Chondrocyte (in vitro differentiated cells): ENCODE measurements around the gene FAF2. TPM values are rescaled to one million over a fixed set of nuclear protein-coding genes. Genes with fewer than 3 reads are reported as not detected.

ENCODE experiments used
- DNase-seq: peaks from one replicate; pipeline ENCODE4 v3.0.0; 2021; ENCODE audit warnings: mixed read lengths, low spot score
- H3K27ac Mint-ChIP-seq: one replicate; pipeline ENCODE4 v1.8.0; 2021; ENCODE audit warnings: mild to moderate bottlenecking, moderate library complexity, mixed read lengths; ENCODE audit not compliant: unreplicated experiment
- H3K27me3 Mint-ChIP-seq: 2 replicates; pipeline ENCODE4 v1.8.0; 2021; ENCODE audit warnings: low read depth, mixed read lengths
- H3K36me3 Mint-ChIP-seq: 2 replicates; pipeline ENCODE4 v1.8.0; 2021; ENCODE audit warnings: low read depth, mixed read lengths
- H3K4me1 Mint-ChIP-seq: 2 replicates; pipeline ENCODE4 v1.8.0; 2021; ENCODE audit warnings: low read depth, mild to moderate bottlenecking, mixed read lengths
- H3K4me3 Mint-ChIP-seq: one replicate; pipeline ENCODE4 v1.8.0; 2021; ENCODE audit warnings: mild to moderate bottlenecking, moderate library complexity, mixed read lengths; ENCODE audit not compliant: unreplicated experiment
- H3K9me3 Mint-ChIP-seq: 2 replicates; pipeline ENCODE4 v1.8.0; 2021; ENCODE audit warnings: low read depth, mixed read lengths
- CTCF ChIP-seq: fragments of 200-600 bp; sonication (generic); IDR thresholded peaks from 2 replicates; pipeline ENCODE4 v1.5.0; 2021; ENCODE audit warnings: antibody characterized with exemption, mild to moderate bottlenecking, moderate library complexity
- total RNA-seq: library from RNA; stranded (reverse); gene quantifications from 3 replicates; pipeline ENCODE4 v1.2.1, GENCODE V29; 2021

FAF2 gene
- total RNA-seq, 1 donor from 2014 or later: 40.0 TPM

GRCh38 chr5:176471098-176471497, 22.9 kb downstream of the FAF2 start:
- peaks cover 6% of the 10 kb centered on the region for H3K36me3 Mint-ChIP-seq
- H3K4me1 Mint-ChIP-seq: peaks cover 36% of the 10 kb centered on the region
- DNase-seq: no peak
- TF ChIP-seq CTCF: no peak
- H3K9me3 Mint-ChIP-seq: peaks cover 8% of the 10 kb centered on the region
- no peak overlapping the region for H3K4me3 Mint-ChIP-seq
- H3K27me3 Mint-ChIP-seq: no peaks in the 10 kb centered on the region
- no peak overlapping the region for H3K27ac Mint-ChIP-seq

GRCh38 chr5:176473335-176474006, 25.3 kb downstream of the FAF2 start:
- no peak overlapping the region for H3K4me3 Mint-ChIP-seq
- H3K36me3 Mint-ChIP-seq: peaks cover 6% of the 10 kb centered on the region
- no peak for DNase-seq
- H3K27me3 Mint-ChIP-seq: no peaks in the 10 kb centered on the region
- H3K27ac Mint-ChIP-seq: no peak overlapping the region
- peaks cover 26% of the 10 kb centered on the region for H3K4me1 Mint-ChIP-seq
- H3K9me3 Mint-ChIP-seq: peaks cover 8% of the 10 kb centered on the region
- no peak for TF ChIP-seq CTCF

GRCh38 chr5:176474476-176474875, 26.3 kb downstream of the FAF2 start:
- Mint-ChIP-seq H3K27ac (peak overlapping the region; percentile 4), H3K4me3 (no peak overlapping the region), H3K9me3 (peaks cover 8% of the 10 kb centered on the region), H3K27me3 (no peaks in the 10 kb centered on the region), H3K4me1 (peaks cover 31% of the 10 kb centered on the region), H3K36me3 (peaks cover 8% of the 10 kb centered on the region)
- DNase-seq: no peak
- TF ChIP-seq CTCF: no peak

- Mint-ChIP-seq H3K4me3 (no peak overlapping the region), H3K27ac (no peak overlapping the region), H3K4me1 (peaks cover 5% of the 10 kb centered on the region), H3K36me3 (peaks cover 17% of the 10 kb centered on the region), H3K27me3 (no peaks in the 10 kb centered on the region), H3K9me3 (no peaks in the 10 kb centered on the region)
- no peak for TF ChIP-seq CTCF
- DNase-seq: no peak
Observed at GRCh38 chr5:176481711-176482110, 33.5 kb downstream of the FAF2 start.

- no peaks in the 10 kb centered on the region for H3K9me3 Mint-ChIP-seq
- H3K4me3 Mint-ChIP-seq: no peak overlapping the region
- H3K27ac Mint-ChIP-seq: no peak overlapping the region
- peaks cover 21% of the 10 kb centered on the region for H3K36me3 Mint-ChIP-seq
- no peak for TF ChIP-seq CTCF
- H3K27me3 Mint-ChIP-seq: no peaks in the 10 kb centered on the region
- DNase-seq: no peak
- H3K4me1 Mint-ChIP-seq: no peaks in the 10 kb centered on the region
Observed at GRCh38 chr5:176485176-176485575, 37.0 kb downstream of the FAF2 start.
